Heart right ventricle (tissue), 16 donors: ENCODE results near the gene PTPRM. TPM values are rescaled to one million over a fixed set of nuclear protein-coding genes. Genes with fewer than 3 reads are reported as not detected.

Experiments used
- ATAC-seq, 8 donors: fragments of 200-7000 bp; cut with Tn5 transposase; one replicate each; pipeline ENCODE4 v1.9.1; 2020; ENCODE audit warnings: mild to moderate bottlenecking in 8 of 8, moderate library complexity in 8 of 8, moderate number of reproducible peaks in 1 of 8
- DNase-seq, 2 donors: peaks; one replicate each; pipeline ENCODE4 v3.0.0-alpha.2; 2020
- H3K27ac ChIP-seq, 10 donors: fragments of 200-600 bp; sonication (generic) in 2 of 10; one replicate each; pipeline versions ENCODE4 v1.5.0 to v1.8.0; 2020 to 2022; ENCODE audit warnings: mild to moderate bottlenecking in 3 of 10
- H3K27me3 ChIP-seq, 7 donors: fragments of 200-600 bp; one replicate each; pipeline ENCODE4 v1.8.0; 2021 to 2022; ENCODE audit warnings: mild to moderate bottlenecking in 2 of 7
- H3K36me3 ChIP-seq, 9 donors: fragments of 200-600 bp; sonication (generic) in 1 of 9; one replicate each; pipeline versions ENCODE4 v1.5.0 to v1.8.0; 2020 to 2022; ENCODE audit warnings: mild to moderate bottlenecking in 2 of 9
- H3K4me1 ChIP-seq, 9 donors: fragments of 200-600 bp; sonication (generic) in 1 of 9; one replicate each; pipeline versions ENCODE4 v1.5.0 to v1.8.0; 2020 to 2022; ENCODE audit warnings: mild to moderate bottlenecking in 4 of 9
- H3K4me3 ChIP-seq, 10 donors: fragments of 200-600 bp; sonication (generic) in 2 of 10; one replicate each; pipeline versions ENCODE4 v1.5.0 to v1.8.0; 2020 to 2022; ENCODE audit warnings: mild to moderate bottlenecking in 7 of 10, moderate library complexity in 2 of 10
- H3K9me3 ChIP-seq, 11 donors: fragments of 200-600 bp in 10 of 11; sonication (generic) in 2 of 11; one replicate each; pipeline versions ENCODE4 v1.5.0 to v1.8.0; 2013 to 2022; ENCODE audit warnings: mild to moderate bottlenecking in 2 of 11, control low read depth in 1 of 11, moderate library complexity in 1 of 11
- WGBS, 2 donors: extraction: QIAGEN DNeasy Blood & Tissue Kit; methylation state at CpG; one replicate each; pipeline ENCODE4 v1.1.7; 2013; ENCODE audit warnings: inconsistent platforms in 1 of 2; 5-methylcytosine and 5-hydroxymethylcytosine counted together
- intact Hi-C, 10 donors: fragments of 100-400 bp; cut with DNase I; formaldehyde crosslinking; loops; one replicate each; pipeline versions ENCODE4 v1.11.1 to v1.14.2; 2022
- polyA plus RNA-seq, 2 donors: library from polyadenylated mRNA; stranded (reverse); fragments of 200-250 nt; gene quantifications; one replicate each; pipeline ENCODE4 v1.2.3, GENCODE V29; 2013
- total RNA-seq, 10 donors: library from RNA; stranded (reverse); fragmentation: NEBNext Ultra II Directional in 3 of 10; extraction: Animal tissue kit (Norgen Biotek cat#: 25700) in 3 of 10; gene quantifications; one replicate each; pipeline versions ENCODE4 v1.2.1 to v1.2.4, GENCODE V29; 2021 to 2023
- TF ChIP-seq, protein P1 (sequence below), 9 donors: fragments of 200-600 bp; sonication (generic) in 2 of 9; IDR thresholded peaks; one replicate each; pipeline versions ENCODE4 v1.5.0 to v1.8.0; 2021 to 2022; ENCODE audit warnings: antibody characterized with exemption in 9 of 9, mild to moderate bottlenecking in 5 of 9, moderate library complexity in 1 of 9
- donor health status: Arrhythmogenic right ventricular cardiomyopathy.
- donor health status: ischemic (EF 13 %, LVEDD 7.1; RV severe dilation, severe dysfunction).
- donor health status: healthy with polysubstance abuse.
- donor health status: DM: no; HTN: yes; CAD: no.
- donor health status: DM: no; HTN: no; CAD: no.
- donor health status: ischemic (EF 25% LVEDD 6.9; RV normal size, moderate dysfunction).
- donor health status: ischemic (EF 25% LVEDD 5.7; RV mildly dilated, moderate dysfunction).
- donor health status: healthy.
- donor health status: DM: yes; HTN: yes; CAD: no.
- donor health status: Ischemic cardiomyopathy.
- donor health status: ischemic (EF 35%, LVEDD 5.7; RV mildly dilated, moderate dysfunction).
- donor health status: nonischemic (EF 11% LVEDD 7.7; RV severe dilation, severe dysfunction).
- donor health status: DM: yes; HTN: yes; CAD: no.
- donor health status: PGD.
- donor health status: ischemic (EF 29% LVEDD 5.4; RV normal size, mild dysfunction).
- donor health status: nonischemic (EF 23%, LVEDD 6.1; RV moderate dilation, normal function).

PTPRM gene
- total and polyA plus RNA-seq, 12 donors, result 81.7 to 170 (median 132) TPM

GRCh38 chr18:8357320-8357719, 790.2 kb downstream of the PTPRM start:
- no peaks in the 10 kb centered on the region for H3K27me3 ChIP-seq
- no peak overlapping the region for H3K4me3 ChIP-seq
- DNase-seq (no peak), ATAC-seq (no peak)
- 76 to 80% methylated on average over 10 of the region's 10 CpGs for WGBS, 2 donors
- peaks cover 0 to under 1% (median 0%) of the 10 kb centered on the region in 11 donors for H3K9me3 ChIP-seq
- intact Hi-C loops, result no loop called here
- H3K27ac ChIP-seq, result no peak overlapping the region
- H3K4me1 ChIP-seq, result peaks cover 0 to 12% (median 0%) of the 10 kb centered on the region in 9 donors
- TF ChIP-seq, protein P1, sequence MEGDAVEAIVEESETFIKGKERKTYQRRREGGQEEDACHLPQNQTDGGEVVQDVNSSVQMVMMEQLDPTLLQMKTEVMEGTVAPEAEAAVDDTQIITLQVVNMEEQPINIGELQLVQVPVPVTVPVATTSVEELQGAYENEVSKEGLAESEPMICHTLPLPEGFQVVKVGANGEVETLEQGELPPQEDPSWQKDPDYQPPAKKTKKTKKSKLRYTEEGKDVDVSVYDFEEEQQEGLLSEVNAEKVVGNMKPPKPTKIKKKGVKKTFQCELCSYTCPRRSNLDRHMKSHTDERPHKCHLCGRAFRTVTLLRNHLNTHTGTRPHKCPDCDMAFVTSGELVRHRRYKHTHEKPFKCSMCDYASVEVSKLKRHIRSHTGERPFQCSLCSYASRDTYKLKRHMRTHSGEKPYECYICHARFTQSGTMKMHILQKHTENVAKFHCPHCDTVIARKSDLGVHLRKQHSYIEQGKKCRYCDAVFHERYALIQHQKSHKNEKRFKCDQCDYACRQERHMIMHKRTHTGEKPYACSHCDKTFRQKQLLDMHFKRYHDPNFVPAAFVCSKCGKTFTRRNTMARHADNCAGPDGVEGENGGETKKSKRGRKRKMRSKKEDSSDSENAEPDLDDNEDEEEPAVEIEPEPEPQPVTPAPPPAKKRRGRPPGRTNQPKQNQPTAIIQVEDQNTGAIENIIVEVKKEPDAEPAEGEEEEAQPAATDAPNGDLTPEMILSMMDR (IDR thresholded peaks at IDR 0.05), result no peak
- peaks cover 0 to 47% (median 0%) of the 10 kb centered on the region in 9 donors for H3K36me3 ChIP-seq

- intact Hi-C loops, result no loop called here
- TF ChIP-seq, protein P1 (IDR thresholded peaks at IDR 0.05), result no peak
- no peak for ATAC-seq
- Histone ChIP-seq H3K4me3 (no peak overlapping the region), H3K27me3 (no peaks in the 10 kb centered on the region), H3K36me3 (peaks cover 0 to 48% (median 0%) of the 10 kb centered on the region in 9 donors), H3K4me1 (peaks cover 0 to 12% (median under 1%) of the 10 kb centered on the region in 9 donors), H3K9me3 (no peaks in the 10 kb centered on the region), H3K27ac (no peak overlapping the region)
- 80 to 84% methylated on average over 6 of the region's 6 CpGs for WGBS, 2 donors
- DNase-seq, result no peak
Measured at GRCh38 chr18:8358033-8358765, 791.1 kb downstream of the PTPRM start.

GRCh38 chr18:8359076-8359475, 792.0 kb downstream of the PTPRM start:
- H3K27ac ChIP-seq, result no peak overlapping the region
- WGBS, 2 donors, result 84 to 97% methylated on average over 6 of the region's 6 CpGs
- DNase-seq (no peak), ATAC-seq (no peak)
- TF ChIP-seq, protein P1 (IDR thresholded peaks at IDR 0.05), result no peak
- no peaks in the 10 kb centered on the region for H3K27me3 ChIP-seq
- H3K36me3 ChIP-seq, result peaks cover 0 to 48% (median 0%) of the 10 kb centered on the region in 9 donors
- intact Hi-C loops, result no loop called here
- H3K4me1 ChIP-seq, result peaks cover 0 to 17% (median 3%) of the 10 kb centered on the region in 9 donors
- no peaks in the 10 kb centered on the region for H3K9me3 ChIP-seq
- H3K4me3 ChIP-seq, result no peak overlapping the region

- TF ChIP-seq, protein P1 (IDR thresholded peaks at IDR 0.05), result no peak
- peaks cover 0 to 48% (median 0%) of the 10 kb centered on the region in 9 donors for H3K36me3 ChIP-seq
- no peaks in the 10 kb centered on the region for H3K27me3 ChIP-seq
- no peak overlapping the region for H3K4me3 ChIP-seq
- no peak for ATAC-seq
- no peaks in the 10 kb centered on the region for H3K9me3 ChIP-seq
- DNase-seq, result no peak
- H3K4me1 ChIP-seq, result peaks cover 0 to 15% (median 3%) of the 10 kb centered on the region in 9 donors
- intact Hi-C loops, result no loop called here
- 94 to 98% methylated on average over 8 of the region's 8 CpGs for WGBS, 2 donors
- H3K27ac ChIP-seq, result no peak overlapping the region
Measured at GRCh38 chr18:8359481-8359880, 792.4 kb downstream of the PTPRM start.
